ENCODE data around the gene DOK7. TPM values are rescaled to one million over a fixed set of nuclear protein-coding genes. Genes with fewer than 3 reads are reported as not detected.

The DOK7 gene
- polyA plus RNA-seq, 4 donors = 1.6 to 3.5 (median 2.6) TPM

- DNase-seq (ENCODE audit: low read depth in 4 of 4, low spot score in 3 of 4) = no peak
Observed at GRCh38 chr4:3427134-3427476, 36.0 kb upstream of the DOK7 start.

- DNase-seq (ENCODE audit: low read depth in 4 of 4, low spot score in 3 of 4) = no peak
Observed at GRCh38 chr4:3427706-3428446, 35.2 kb upstream of the DOK7 start.

DNA sequence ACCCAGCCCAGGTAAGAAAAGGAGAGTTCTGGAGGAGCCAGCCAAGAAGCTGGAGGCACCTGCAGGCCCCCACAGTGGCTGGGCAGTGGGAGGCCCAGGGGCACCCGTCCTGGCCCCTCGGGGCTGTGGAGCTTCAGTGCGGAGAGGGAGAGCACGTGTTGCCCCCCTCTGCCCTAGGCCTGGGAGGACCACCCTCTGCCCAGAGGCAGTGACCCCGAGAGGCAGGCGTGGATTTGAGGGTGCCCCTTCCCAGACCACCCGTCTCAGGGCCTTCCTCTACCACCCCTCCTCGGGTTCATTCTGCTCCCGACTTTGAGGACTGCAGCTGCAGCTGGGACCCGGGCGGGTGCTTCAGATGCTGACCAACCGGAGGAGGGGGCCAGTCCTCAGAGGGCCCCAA, 33.5 kb upstream of the DOK7 start:
- no peak for DNase-seq (ENCODE audit: low read depth in 4 of 4, low spot score in 3 of 4)

GRCh38 chr4:3430524-3430923, 32.6 kb upstream of the DOK7 start:
- DNase-seq (ENCODE audit: low read depth in 4 of 4, low spot score in 3 of 4) = no peak

DNA sequence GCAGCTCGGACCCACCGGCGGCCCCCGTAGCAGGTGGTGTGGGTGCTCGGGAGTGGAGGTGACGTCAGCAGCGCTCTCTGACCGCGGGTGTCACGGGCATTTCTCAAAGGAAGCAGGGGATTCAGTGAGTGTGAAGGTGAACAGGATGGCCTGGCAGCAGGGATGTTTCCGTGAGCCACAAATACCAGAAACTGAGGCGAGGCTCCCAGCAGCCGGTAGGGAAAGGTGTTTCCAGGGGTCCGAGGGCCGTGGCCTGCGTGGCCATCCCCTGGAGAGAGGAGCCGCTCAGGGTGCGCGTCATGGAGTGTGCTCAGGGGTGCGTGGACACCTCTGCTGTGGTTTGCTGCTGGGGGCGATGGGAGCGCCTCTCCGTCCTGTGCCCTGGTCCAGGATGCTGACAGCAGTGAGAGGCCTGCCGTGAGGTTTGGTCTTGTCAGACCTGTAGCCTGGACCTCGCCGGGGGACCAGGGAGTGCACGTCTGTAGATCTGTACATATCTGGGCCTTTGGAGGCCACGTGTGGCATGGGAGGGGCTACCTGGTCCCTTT, 31.6 kb upstream of the DOK7 start:
- no peak for DNase-seq (ENCODE audit: low read depth in 4 of 4, low spot score in 3 of 4)

DNA sequence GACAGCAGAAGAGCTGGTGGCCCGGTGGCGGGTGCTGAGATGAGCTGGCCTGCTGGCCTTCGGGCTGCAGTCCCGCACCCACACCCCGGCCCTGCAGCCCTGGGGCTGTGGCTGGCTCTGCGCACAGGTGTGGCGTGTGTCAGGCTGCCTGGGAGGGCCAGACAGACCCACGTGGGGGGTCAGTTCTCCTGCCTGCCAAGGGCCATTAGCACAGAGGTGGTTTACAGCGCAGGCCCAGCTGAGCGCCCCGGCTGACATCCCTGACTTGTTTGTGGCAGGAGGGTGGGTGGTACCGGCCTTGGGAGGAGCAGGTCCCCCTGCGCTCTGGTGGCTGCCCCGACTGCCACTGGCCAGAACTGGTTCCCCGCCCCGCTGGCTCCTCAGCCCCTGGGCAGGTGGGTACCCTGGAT, 30.7 kb upstream of the DOK7 start:
- no peak for DNase-seq (ENCODE audit: low read depth in 4 of 4, low spot score in 3 of 4)

DNA sequence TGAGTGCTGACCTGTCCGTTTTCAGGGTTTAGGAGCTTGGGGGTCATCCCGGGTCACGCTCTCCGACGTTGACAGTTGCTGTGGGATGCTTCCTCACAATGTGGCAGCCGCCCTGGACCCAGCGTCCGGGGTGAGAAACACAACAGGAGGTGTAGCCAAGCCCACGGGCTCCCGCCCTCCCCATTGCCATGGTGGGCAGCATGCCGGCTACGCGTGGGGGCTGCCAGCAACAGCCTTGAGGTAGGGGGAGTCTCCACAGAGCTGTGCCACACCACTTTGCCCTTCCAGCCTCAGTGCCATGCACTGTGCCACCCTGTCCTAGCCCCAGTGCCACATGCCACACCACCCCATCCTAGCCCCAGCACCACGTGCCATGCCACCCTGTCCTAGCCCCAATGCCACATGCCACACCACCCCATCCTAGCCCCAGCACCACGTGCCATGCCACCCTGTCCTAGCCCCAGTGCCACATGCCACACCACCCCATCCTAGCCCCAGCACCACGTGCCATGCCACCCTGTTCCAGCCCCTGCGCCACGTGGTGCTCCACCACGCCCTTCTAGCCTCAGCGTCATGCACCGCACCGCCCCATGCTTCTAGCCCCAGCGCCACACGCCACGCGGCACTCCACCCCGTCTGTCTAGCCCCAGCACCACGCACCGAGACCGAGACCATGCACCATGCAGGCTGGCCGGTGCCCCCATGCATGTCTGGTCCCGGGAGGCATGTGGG, 29.8 kb upstream of the DOK7 start:
- no peak for DNase-seq (ENCODE audit: low read depth in 4 of 4, low spot score in 3 of 4)

- no peak for DNase-seq (ENCODE audit: low read depth in 4 of 4, low spot score in 3 of 4)
Observed at GRCh38 chr4:3434881-3435685, 28.0 kb upstream of the DOK7 start.

DNA sequence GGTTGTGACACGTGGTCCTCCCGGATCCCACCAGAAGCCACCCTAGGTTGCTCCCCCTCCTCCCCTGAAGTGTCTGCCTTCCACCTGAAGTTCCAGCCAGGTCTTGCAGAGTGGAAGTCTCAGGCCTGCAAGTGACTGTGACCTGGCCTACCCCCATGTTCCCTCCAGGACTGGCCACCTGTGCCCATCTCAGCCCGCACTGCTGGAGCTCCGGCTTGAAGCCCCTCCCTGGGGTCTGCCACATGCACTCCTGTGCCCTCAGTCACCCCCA, 27.5 kb upstream of the DOK7 start:
- DNase-seq (ENCODE audit: low read depth in 4 of 4, low spot score in 3 of 4) = no peak

GRCh38 chr4:3436048-3436797, 26.9 kb upstream of the DOK7 start:
- DNase-seq (ENCODE audit: low read depth in 4 of 4, low spot score in 3 of 4) = no peak

DNA sequence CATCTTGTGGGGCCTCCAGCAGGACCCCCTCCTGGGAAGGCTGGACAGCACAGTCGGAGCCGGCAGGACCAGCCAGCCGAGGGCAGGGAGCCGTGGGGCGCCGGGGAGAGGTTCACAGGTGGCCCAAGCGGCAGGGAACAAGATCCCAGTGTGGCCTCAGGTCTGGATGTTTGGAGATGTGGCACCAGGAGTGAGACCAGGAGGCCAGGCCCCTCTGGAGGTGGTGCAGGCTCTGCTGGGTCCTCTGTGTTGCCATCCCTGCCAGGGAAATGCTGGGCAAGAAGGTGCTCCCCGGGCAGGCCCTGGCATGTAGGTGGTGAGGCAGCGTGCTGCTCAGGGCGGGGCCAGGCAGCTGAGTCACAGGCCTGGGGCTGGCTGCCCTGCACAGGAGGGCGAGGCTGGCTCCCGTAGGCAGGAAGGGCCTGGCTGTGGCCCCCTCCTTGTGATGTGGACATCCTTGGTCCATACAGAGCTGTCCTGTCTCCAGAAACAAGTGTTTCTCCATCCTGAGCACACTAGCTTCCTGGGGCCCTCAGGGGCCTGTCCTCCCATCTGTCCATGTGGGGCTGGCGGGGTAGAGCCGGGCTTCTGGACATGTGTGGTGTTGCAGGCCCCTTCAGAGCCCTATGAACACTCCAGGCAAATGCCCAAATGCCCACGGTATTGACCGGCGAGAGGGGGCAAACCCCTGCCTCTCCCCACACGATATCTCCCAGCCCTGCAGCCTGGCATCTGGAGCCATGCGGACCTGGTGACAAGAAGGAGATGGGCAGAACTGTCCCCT, 26.1 kb upstream of the DOK7 start:
- DNase-seq (ENCODE audit: low read depth in 4 of 4, low spot score in 3 of 4) = no peak

DNA sequence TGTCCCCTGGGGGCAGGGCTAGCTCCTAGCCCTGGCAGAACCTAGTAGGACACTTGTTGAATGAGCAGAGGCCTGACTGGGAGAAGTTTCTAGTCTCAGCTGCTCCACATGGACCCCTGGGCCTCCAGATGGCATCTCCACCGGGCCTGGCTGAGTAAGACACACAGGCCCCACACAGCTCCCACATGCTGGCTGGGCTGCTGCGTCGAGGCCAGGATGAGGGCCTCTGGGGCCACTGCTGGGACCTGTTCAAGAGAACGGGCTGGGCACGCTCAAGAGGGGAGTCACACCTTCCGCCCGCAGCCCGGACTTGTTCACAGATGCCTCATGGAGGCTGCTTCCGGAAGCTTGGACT, 25.5 kb upstream of the DOK7 start:
- DNase-seq (ENCODE audit: low read depth in 4 of 4, low spot score in 3 of 4) = no peak

- no peak for DNase-seq (ENCODE audit: low read depth in 4 of 4, low spot score in 3 of 4)
Observed at GRCh38 chr4:3437998-3438846, 24.9 kb upstream of the DOK7 start.

DNA sequence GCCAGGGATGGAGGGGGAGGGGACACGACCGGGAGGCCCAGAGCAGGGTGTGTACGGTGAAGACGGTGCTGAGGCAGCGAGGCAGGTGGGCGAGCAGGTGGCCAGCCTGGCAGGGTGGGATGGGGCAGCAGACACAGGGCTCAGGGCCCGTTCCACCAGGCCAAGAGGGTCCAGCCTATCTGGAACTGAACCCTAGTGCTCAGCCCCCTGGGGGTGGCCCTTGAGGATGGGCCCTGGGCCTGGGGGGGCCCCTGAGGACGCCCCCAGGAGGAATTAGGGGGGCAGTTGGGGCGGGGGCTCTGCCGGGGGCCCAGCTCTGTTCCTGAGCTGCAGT, 24.3 kb upstream of the DOK7 start:
- no peak for DNase-seq (ENCODE audit: low read depth in 4 of 4, low spot score in 3 of 4)

DNA sequence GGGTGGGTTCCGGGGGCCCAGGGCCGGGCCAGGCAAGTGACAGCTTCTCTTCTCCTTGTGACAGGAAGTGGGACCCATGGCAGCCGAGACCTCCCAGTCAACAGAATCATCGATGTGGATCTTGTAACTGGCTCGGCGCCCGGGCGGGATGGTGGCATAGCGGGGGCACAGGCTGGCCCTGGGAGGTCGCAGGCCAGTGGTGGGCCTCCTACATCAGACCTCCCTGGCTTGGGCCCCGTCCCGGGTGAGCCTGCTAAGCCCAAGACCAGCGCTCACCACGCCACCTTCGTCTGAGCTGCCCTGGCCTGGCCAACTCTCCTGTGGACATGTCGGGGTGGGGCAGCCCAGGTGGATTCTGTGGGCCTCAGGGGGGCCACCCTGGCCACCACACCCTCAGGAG, 23.7 kb upstream of the DOK7 start:
- no peak for DNase-seq (ENCODE audit: low read depth in 4 of 4, low spot score in 3 of 4)

GRCh38 chr4:3440011-3440410, 23.1 kb upstream of the DOK7 start:
- DNase-seq (ENCODE audit: low read depth in 4 of 4, low spot score in 3 of 4) = no peak

- DNase-seq (ENCODE audit: low read depth in 4 of 4, low spot score in 3 of 4) = no peak
Observed at GRCh38 chr4:3440979-3441500, 22.1 kb upstream of the DOK7 start.

GRCh38 chr4:3441501-3442459, 21.3 kb upstream of the DOK7 start, which contains the start of gene HGFAC:
Gene HGFAC, plus strand, starts transcription at chr4:3441968. Its CDS starts 34 bp downstream, at chr4:3442002.
- DNase-seq (ENCODE audit: low read depth in 4 of 4, low spot score in 3 of 4) = no peak
